SW480 (cell line): ENCODE measurements around the gene RAC2.
"Not testable (repeated sequence)": the region's sequence is repeated elsewhere in the genome, so short reads cannot be mapped to it uniquely, and the experiment has no call there.

Experiments
- DNase-seq: peaks from one replicate; pipeline ENCODE4 v3.0.0-alpha.2; 2016; ENCODE audit warnings: low spot score

RAC2 gene

GRCh38 chr22:37254867-37255233 lies 10.8 kb upstream of the RAC2 start:
- no peak for DNase-seq

- DNase-seq, result no peak
Observed at GRCh38 chr22:37254209-37254866, 10.3 kb upstream of the RAC2 start.

GRCh38 chr22:37253126-37253660 lies 9.1 kb upstream of the RAC2 start:
- no peak for DNase-seq

- DNase-seq, result not testable (repeated sequence)
Observed at GRCh38 chr22:37251836-37252235, 7.8 kb upstream of the RAC2 start.

- DNase-seq, result no peak
Observed at GRCh38 chr22:37249986-37250385, 5.9 kb upstream of the RAC2 start.

GRCh38 chr22:37248251-37248650 lies 4.2 kb upstream of the RAC2 start:
- DNase-seq, result no peak

GRCh38 chr22:37245740-37246139 lies 1.7 kb upstream of the RAC2 start:
- no peak for DNase-seq

GRCh38 chr22:37244922-37245722 lies 1.1 kb upstream of the RAC2 start:
- no peak for DNase-seq

- DNase-seq, result no peak
Observed at GRCh38 chr22:37243402-37244113, 511 bp downstream of the RAC2 start.

- peak; percentile 28 for DNase-seq
Observed at GRCh38 chr22:37242395-37242918, 1.6 kb downstream of the RAC2 start.

GRCh38 chr22:37241351-37242142 lies 2.5 kb downstream of the RAC2 start:
- no peak for DNase-seq

GRCh38 chr22:37240941-37241320 lies 3.1 kb downstream of the RAC2 start:
- DNase-seq, result no peak

- no peak for DNase-seq
Observed at GRCh38 chr22:37240240-37240940, 3.7 kb downstream of the RAC2 start.

- DNase-seq, result no peak
Observed at GRCh38 chr22:37239336-37240239, 4.5 kb downstream of the RAC2 start.

GRCh38 chr22:37237371-37238268 lies 6.4 kb downstream of the RAC2 start:
- no peak for DNase-seq

GRCh38 chr22:37235897-37236607 lies 8.0 kb downstream of the RAC2 start:
- no peak for DNase-seq

- no peak for DNase-seq
Observed at GRCh38 chr22:37234736-37235711, 9.0 kb downstream of the RAC2 start.
